CD14-positive monocyte (primary cell): Measurements from ENCODE around the gene ABHD17B. TPM values are rescaled to one million over a fixed set of nuclear protein-coding genes. Genes with fewer than 3 reads are reported as not detected.

Source experiments
- DNase-seq, 3 donors: peaks; one replicate each; pipeline ENCODE4 v3.0.0-alpha.2; 2011 to 2022
- H2AFZ ChIP-seq: 2 replicates; pipeline ENCODE4 v1.6.0; 2012; ENCODE audit warnings: mild to moderate bottlenecking, low read depth, low read length, inconsistent platforms; ENCODE audit not compliant: insufficient read depth, poor library complexity, severe bottlenecking
- H3K27ac ChIP-seq, 2 donors: 1 replicate in 1 of 2; 2 replicates in 1 of 2; pipeline ENCODE4 v1.5.1; 2012 to 2013; ENCODE audit warnings: low read length in 2 of 2, control low read depth in 1 of 2, inconsistent platforms in 1 of 2, low read depth in 1 of 2, mild to moderate bottlenecking in 1 of 2
- H3K27me3 ChIP-seq, 2 donors: one replicate each; pipeline versions ENCODE4 v1.6.0 to v1.6.1; 2011 to 2013; ENCODE audit warnings: low read length in 2 of 2; ENCODE audit not compliant: control insufficient read depth in 2 of 2, insufficient read depth in 2 of 2
- H3K36me3 ChIP-seq, 2 donors: replicated peaks in 1 of 2; 1 replicate in 1 of 2; 2 replicates in 1 of 2; pipeline versions ENCODE4 v1.5.1 to v1.6.1; 2012 to 2013; ENCODE audit warnings: low read length in 2 of 2, control low read depth in 1 of 2, inconsistent platforms in 1 of 2, mild to moderate bottlenecking in 1 of 2; ENCODE audit not compliant: insufficient read depth in 2 of 2, control insufficient read depth in 1 of 2
- H3K4me1 ChIP-seq, 2 donors: 1 replicate in 1 of 2; 2 replicates in 1 of 2; pipeline versions ENCODE4 v1.5.1 to v1.6.1; 2012 to 2013; ENCODE audit warnings: low read length in 2 of 2, control low read depth in 1 of 2, inconsistent platforms in 1 of 2, mild to moderate bottlenecking in 1 of 2, moderate library complexity in 1 of 2; ENCODE audit not compliant: insufficient read depth in 2 of 2, control insufficient read depth in 1 of 2
- H3K4me2 ChIP-seq: replicated peaks from 2 replicates; pipeline ENCODE3; 2012; ENCODE audit warnings: low read length, moderate library complexity, mild to moderate bottlenecking; ENCODE audit not compliant: poor library complexity, severe bottlenecking; ENCODE audit errors: extremely low read depth
- H3K4me3 ChIP-seq, 3 experiments: fragments of 200-600 bp in 1 of 3; sonication (generic) in 1 of 3; replicated peaks in 1 of 3; 1 replicate in 2 of 3; 2 replicates in 1 of 3; pipeline ENCODE4 v1.5.1; 2011 to 2013; ENCODE audit warnings: low read length in 3 of 3, mild to moderate bottlenecking in 3 of 3, control low read depth in 2 of 3, low read depth in 2 of 3, inconsistent platforms in 1 of 3, moderate library complexity in 1 of 3
- H3K79me2 ChIP-seq: 2 replicates; pipeline ENCODE4 v1.6.0; 2012; ENCODE audit warnings: mild to moderate bottlenecking, control low read depth, inconsistent platforms, low read length, moderate library complexity; ENCODE audit not compliant: insufficient read depth
- H3K9ac ChIP-seq: 2 replicates; pipeline ENCODE4 v1.6.0; 2017; ENCODE audit warnings: low read length, mild to moderate bottlenecking; ENCODE audit not compliant: insufficient read depth, poor library complexity, severe bottlenecking
- H3K9me3 ChIP-seq, 2 donors: replicated peaks in 1 of 2; 1 replicate in 1 of 2; 2 replicates in 1 of 2; pipeline versions ENCODE4 v1.5.1 to v1.6.1; 2012 to 2013; ENCODE audit warnings: low read length in 2 of 2, control low read depth in 1 of 2; ENCODE audit not compliant: control insufficient read depth in 1 of 2, insufficient read depth in 1 of 2
- H4K20me1 ChIP-seq: 2 replicates; pipeline ENCODE4 v1.6.0; 2012; ENCODE audit warnings: mild to moderate bottlenecking, low read length, control low read depth, moderate library complexity; ENCODE audit not compliant: insufficient read depth
- H3K27ac Mint-ChIP-seq, 7 donors: one replicate each; pipeline ENCODE4 v1.8.0; 2020; ENCODE audit warnings: mild to moderate bottlenecking in 7 of 7, mixed read lengths in 7 of 7, moderate library complexity in 6 of 7, inconsistent platforms in 2 of 7
- H3K27me3 Mint-ChIP-seq, 3 donors: one replicate each; pipeline ENCODE4 v1.8.0; 2021 to 2022; ENCODE audit warnings: low read depth in 3 of 3, mild to moderate bottlenecking in 3 of 3, mixed read lengths in 3 of 3, moderate library complexity in 3 of 3, inconsistent platforms in 1 of 3
- H3K36me3 Mint-ChIP-seq, 2 donors: one replicate each; pipeline ENCODE4 v1.8.0; 2020; ENCODE audit warnings: mixed read lengths in 2 of 2, inconsistent platforms in 1 of 2, mild to moderate bottlenecking in 1 of 2
- H3K4me1 Mint-ChIP-seq: one replicate; pipeline ENCODE4 v1.8.0; 2020; ENCODE audit warnings: mild to moderate bottlenecking, mixed read lengths
- H3K4me3 Mint-ChIP-seq, 2 donors: one replicate each; pipeline ENCODE4 v1.8.0; 2020; ENCODE audit warnings: mild to moderate bottlenecking in 2 of 2, mixed read lengths in 2 of 2, moderate library complexity in 1 of 2
- H3K9me3 Mint-ChIP-seq, 7 donors: one replicate each; pipeline ENCODE4 v1.8.0; 2020 to 2022; ENCODE audit warnings: mixed read lengths in 7 of 7, mild to moderate bottlenecking in 6 of 7, moderate library complexity in 6 of 7, inconsistent platforms in 2 of 7
- WGBS: methylation state at CpG from one replicate; pipeline ENCODE4 v1.1.5; 2013; ENCODE audit warnings: missing lambda C conversion rate; ENCODE audit not compliant: insufficient coverage; 5-methylcytosine and 5-hydroxymethylcytosine counted together
- intact Hi-C, 2 donors: fragments of 100-400 bp; cut with micrococcal nuclease; formaldehyde crosslinking; loops; one replicate each; pipeline versions ENCODE4 v1.15.0 to v1.15.1; 2023
- polyA plus RNA-seq, 3 donors: library from polyadenylated mRNA; depleted of rRNA in 1 of 3; unstranded in 2 of 3; stranded (reverse) in 1 of 3; fragments of 300-500 nt in 2 of 3; fragments of >200 nt in 1 of 3; fragmentation: Illumina TruSeq in 2 of 3; gene quantifications; 1 replicate in 2 of 3; 2 replicates in 1 of 3; pipeline ENCODE4 v1.2.3, GENCODE V29; 2012 to 2021
- TF ChIP-seq, protein P1 (sequence below): fragments of 200-600 bp; IDR thresholded peaks from one replicate; pipeline ENCODE4 v1.8.0; 2022; ENCODE audit warnings: antibody characterized with exemption, mild to moderate bottlenecking

The ABHD17B gene
- polyA plus RNA-seq, 3 donors, result 4.1 to 12.8 (median 12.3) TPM

DNA sequence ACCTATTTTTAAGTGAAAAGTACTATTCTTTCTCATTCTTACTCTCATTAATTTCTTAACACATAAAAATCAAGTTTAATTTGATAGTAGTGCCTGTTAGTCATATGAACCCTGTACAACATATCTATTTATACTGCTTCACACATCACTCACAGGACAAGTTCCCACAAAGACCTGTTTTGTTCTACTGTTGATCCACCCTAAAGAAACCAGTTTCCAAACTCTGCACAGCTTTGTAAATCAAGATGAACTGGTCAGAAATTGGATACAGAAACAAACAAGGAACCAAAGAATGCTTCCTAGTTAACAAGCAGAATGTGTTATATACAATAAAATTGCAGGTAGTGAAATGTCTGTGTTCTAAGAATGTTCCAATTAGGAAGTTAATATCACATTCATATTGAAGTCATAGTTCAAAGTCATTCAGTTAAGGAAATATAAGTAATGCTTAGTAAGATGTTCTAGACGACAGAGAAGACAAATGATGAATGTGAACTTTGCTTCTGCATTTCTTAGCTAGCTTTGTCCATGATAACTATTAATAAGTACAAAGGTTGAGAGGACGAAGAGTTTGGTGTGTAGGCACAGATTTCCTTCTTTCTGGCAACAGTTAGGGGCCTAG, 33.9 kb upstream of the ABHD17B start:
- Histone ChIP-seq H2AFZ (no peak overlapping the region), H4K20me1 (peaks cover 14% of the 10 kb centered on the region), H3K9ac (no peak overlapping the region), H3K27me3 (no peaks in the 10 kb centered on the region), H3K79me2 (peaks cover 3% of the 10 kb centered on the region), H3K4me3 (no peak overlapping the region), H3K4me1 (no peaks in the 10 kb centered on the region), H3K9me3 (no peaks in the 10 kb centered on the region), H3K36me3 (peaks cover 7 to 18% of the 10 kb centered on the region in 2 donors), H3K4me2 (no peak overlapping the region), H3K27ac (no peak overlapping the region)
- H3K4me3 Mint-ChIP-seq, result no peak overlapping the region
- peaks cover 13 to 18% of the 10 kb centered on the region in 2 donors for H3K36me3 Mint-ChIP-seq
- DNase-seq, result no peak
- no peak overlapping the region for H3K27ac Mint-ChIP-seq
- intact Hi-C loops, result no loop called here
- TF ChIP-seq, protein P1, sequence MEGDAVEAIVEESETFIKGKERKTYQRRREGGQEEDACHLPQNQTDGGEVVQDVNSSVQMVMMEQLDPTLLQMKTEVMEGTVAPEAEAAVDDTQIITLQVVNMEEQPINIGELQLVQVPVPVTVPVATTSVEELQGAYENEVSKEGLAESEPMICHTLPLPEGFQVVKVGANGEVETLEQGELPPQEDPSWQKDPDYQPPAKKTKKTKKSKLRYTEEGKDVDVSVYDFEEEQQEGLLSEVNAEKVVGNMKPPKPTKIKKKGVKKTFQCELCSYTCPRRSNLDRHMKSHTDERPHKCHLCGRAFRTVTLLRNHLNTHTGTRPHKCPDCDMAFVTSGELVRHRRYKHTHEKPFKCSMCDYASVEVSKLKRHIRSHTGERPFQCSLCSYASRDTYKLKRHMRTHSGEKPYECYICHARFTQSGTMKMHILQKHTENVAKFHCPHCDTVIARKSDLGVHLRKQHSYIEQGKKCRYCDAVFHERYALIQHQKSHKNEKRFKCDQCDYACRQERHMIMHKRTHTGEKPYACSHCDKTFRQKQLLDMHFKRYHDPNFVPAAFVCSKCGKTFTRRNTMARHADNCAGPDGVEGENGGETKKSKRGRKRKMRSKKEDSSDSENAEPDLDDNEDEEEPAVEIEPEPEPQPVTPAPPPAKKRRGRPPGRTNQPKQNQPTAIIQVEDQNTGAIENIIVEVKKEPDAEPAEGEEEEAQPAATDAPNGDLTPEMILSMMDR, result no peak
- peaks cover 12% of the 10 kb centered on the region for H3K4me1 Mint-ChIP-seq
- no peaks in the 10 kb centered on the region for H3K9me3 Mint-ChIP-seq
- no peaks in the 10 kb centered on the region for H3K27me3 Mint-ChIP-seq
- no CpG with 5 or more reads among the region's 2 CpGs for WGBS

DNA sequence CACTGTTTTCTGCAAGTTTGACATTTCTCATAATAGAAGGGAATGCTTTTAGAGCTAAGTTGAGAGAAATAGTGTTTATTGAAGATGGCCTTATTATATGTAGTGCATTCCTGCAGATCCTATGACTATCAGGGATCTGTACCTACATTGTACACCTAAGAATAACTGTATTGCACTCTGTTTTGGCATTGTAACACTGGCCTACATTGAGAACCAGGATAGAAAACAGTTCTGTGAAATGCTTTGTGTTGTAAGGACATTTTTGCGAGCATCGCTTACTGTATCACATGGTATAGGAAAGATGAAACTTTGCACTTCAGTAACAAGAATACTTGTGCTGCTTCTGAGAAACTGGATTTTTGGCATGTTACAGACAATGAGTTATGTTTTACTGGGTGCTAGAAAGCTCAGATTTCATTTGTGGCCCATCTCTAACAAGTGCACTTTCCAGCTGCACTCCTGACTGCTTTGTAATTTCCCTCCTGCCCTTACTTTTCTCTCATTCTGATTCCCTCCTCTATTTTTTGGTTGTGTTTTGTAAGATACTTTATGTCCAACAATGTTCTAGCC, 31.1 kb upstream of the ABHD17B start:
- Histone ChIP-seq H2AFZ (no peak overlapping the region), H3K4me1 (no peaks in the 10 kb centered on the region), H3K27ac (no peak overlapping the region), H3K4me3 (no peak overlapping the region), H3K79me2 (peaks cover 8% of the 10 kb centered on the region), H4K20me1 (peaks cover 17% of the 10 kb centered on the region), H3K27me3 (no peaks in the 10 kb centered on the region), H3K4me2 (no peak overlapping the region), H3K9ac (no peak overlapping the region), H3K36me3 (peaks cover 0 to 2% of the 10 kb centered on the region in 2 donors), H3K9me3 (no peaks in the 10 kb centered on the region)
- intact Hi-C loops, result no loop called here
- Mint-ChIP-seq H3K9me3 (no peaks in the 10 kb centered on the region), H3K4me3 (no peak overlapping the region), H3K36me3 (peaks cover 1 to 5% of the 10 kb centered on the region in 2 donors), H3K27me3 (no peaks in the 10 kb centered on the region), H3K4me1 (peaks cover 12% of the 10 kb centered on the region), H3K27ac (peak overlapping the region in 1 of 7 donors; percentile 68)
- WGBS, result no CpG with 5 or more reads among the region's 2 CpGs
- DNase-seq, result no peak
- TF ChIP-seq, protein P1, result no peak
